Femur (tissue), 1 donor: ENCODE data around the gene ADCY6.

Experiments used
- DNase-seq: peaks from one replicate; pipeline ENCODE4 v3.0.0-alpha.2; 2017

Gene ADCY6

DNA sequence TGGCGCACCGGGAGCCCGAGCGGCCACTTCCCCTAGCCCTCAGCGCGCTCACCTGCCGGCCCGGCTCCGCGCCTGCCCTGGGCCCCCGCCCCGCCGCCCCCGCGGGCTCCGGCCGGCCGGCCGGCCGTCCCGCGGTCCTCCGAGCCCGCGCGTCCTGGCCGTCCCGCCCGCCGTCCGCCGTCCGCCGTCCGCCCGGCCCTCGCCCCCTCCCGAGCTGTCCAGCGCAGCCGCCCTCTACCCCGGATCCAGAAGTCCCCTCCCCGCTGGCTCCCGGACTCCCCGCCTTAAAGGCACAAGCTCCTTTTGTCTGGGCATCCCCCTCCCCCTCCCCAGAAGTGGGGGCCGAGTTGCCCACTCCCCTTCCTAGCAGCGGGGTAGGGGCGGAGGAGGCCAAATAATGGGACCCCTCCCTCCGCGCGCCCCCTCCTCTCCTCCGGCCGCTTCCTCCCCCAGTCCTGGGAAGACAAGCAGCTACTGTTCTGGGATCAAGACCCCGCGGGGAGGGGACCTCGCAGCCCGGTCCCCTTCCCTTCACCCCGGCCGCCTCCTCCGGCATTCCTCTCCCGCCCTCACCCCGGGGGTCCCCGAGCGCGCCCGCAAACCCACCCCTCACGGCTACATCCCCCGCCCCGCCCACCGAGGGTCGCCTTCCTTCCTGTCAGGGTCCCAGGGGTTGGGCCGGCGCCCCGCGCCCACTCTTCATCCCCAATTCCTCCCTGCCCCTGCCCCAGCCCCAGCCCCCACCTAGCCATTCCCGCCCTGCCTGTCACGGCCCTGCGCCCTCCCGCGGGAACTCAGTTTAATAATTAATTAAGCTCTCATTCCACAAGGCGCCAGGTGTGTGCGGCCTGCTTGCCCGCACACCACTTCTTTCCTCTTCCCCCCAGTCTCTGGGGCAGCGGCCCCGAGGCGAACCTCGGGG lies at the start of gene ADCY6:
Gene ADCY6 (minus strand): TSS at position 236 of the 922 bp plus-strand sequence. CDS start 5,655 bp downstream, outside the sequence.
- DNase-seq, result peak; percentile 90

DNA sequence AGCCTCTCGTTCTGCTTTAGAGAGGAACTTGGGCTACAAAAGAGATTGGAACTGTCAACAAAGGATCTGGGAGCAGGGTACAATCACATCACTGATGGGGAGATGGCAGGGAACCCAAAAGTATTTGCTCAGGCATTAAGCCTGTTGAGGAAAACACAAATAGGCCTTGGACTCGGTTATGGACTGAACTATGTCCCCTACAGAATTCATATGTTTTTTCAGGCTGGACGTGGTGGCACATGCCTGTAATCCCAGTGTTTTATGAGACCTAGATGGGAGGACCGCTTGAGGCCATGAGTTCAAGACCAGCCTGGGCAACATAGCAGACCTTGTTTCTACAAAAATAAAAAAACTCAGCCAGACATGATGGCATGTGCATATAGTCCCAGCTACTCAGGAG lies 49.2 kb upstream of the ADCY6 start:
- no peak for DNase-seq

DNA sequence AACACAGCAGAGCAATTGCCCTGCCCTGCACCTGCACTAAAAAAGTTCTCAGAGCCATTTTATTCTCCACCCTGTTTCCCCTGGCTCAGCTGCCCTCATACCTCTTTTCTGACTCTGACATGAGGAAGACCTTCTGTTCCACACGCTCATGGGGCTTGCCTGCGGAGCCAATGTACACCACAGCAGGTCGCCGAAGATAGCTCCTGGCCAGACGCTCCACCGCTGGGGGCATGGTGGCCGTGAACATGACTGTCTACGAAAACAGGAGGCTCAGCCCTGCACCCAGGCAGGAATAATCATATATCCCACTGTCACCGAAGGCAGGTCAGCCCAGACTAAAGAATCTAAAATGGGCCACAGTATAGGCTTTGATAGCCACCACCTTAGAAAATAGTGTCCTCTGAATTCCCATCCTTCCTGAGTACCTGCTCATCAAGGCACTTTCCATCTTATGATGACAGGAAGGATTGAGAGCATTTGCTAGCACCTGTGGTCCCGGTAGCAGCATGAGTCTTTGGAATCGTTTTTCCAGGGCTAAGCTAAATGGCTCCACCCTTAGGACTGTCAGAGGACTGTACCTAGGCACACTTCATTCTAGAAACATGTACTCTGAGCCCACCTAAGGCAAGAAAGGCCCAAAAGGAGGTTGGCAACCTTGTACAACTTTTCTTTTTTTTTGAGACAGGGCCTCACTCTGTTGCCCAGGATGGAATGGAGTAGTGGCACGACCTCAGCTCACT lies 43.6 kb upstream of the ADCY6 start:
- no peak for DNase-seq

- no peak for DNase-seq
Observed at GRCh38 chr12:48831257-48831656, 42.4 kb upstream of the ADCY6 start.

- no peak for DNase-seq
Observed at GRCh38 chr12:48828841-48829575, 40.1 kb upstream of the ADCY6 start.

DNA sequence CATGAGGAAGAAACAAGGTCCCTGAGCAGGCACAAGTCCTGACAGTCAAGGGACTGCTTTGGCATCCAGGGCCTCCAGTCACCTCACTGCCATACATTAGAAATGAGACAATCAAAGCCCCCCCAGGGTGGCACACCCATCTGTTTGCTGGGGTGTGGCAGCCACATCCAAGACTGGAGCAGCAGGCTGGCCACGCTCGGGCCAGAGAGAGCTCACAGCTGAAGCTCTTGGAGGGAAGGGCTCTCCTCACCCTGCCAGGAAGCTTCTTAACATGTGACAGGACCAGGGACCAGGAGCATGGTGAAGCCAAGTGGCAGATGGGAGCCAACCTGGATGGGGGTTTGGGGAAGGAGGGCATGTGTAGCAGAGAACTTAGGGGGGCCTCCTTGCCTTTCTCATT lies 39.4 kb upstream of the ADCY6 start:
- no peak for DNase-seq

- DNase-seq, result no peak
Observed at GRCh38 chr12:48827513-48828096, 38.7 kb upstream of the ADCY6 start.

GRCh38 chr12:48827026-48827425 lies 38.1 kb upstream of the ADCY6 start:
- DNase-seq, result no peak

DNA sequence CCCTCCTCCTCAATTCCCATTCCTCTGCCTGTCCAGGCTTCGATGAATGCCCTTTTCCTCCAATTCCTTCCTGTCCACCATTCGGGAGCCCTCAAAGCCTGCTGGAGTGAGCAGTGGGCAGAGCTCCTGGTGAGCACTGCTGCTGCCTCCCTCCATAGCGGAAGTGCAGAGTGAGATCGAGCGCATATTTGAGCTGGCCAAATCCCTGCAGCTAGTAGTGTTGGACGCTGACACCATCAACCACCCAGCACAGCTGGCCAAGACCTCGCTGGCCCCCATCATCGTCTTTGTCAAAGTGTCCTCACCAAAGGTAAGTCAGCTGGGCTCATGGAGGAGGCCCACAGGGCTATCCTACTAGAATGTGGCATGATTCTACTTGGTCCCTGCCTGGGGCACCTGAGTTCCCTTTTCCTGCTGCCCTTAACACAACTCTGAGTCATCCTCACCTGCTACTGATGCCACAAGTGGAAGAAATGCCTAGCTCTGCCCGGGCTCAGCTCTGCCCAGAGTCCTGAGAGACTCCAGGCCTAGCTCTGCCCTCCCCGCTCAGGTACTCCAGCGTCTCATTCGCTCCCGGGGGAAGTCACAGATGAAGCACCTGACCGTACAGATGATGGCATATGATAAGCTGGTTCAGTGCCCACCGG lies 37.4 kb upstream of the ADCY6 start:
- no peak for DNase-seq

- no peak for DNase-seq
Observed at GRCh38 chr12:48824905-48825304, 36.0 kb upstream of the ADCY6 start.

GRCh38 chr12:48824112-48824511 lies 35.2 kb upstream of the ADCY6 start:
- DNase-seq, result no peak

DNA sequence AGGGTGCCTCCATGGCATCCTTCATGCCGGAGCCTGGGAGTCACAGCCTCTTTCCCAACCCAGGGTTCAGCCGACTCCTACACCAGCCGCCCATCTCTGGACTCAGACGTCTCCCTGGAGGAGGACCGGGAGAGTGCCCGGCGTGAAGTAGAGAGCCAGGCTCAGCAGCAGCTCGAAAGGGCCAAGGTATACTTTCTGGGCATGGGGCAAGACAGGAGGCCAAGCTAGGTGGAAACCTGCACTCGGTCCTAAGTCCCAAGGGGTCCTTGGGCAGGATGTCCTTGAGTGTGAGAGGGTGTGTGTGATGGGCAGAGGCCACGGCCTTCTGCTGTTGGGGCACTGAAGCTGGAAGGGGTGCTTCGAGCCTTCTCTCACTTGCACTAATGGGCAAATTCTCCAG lies 34.4 kb upstream of the ADCY6 start:
- no peak for DNase-seq

DNA sequence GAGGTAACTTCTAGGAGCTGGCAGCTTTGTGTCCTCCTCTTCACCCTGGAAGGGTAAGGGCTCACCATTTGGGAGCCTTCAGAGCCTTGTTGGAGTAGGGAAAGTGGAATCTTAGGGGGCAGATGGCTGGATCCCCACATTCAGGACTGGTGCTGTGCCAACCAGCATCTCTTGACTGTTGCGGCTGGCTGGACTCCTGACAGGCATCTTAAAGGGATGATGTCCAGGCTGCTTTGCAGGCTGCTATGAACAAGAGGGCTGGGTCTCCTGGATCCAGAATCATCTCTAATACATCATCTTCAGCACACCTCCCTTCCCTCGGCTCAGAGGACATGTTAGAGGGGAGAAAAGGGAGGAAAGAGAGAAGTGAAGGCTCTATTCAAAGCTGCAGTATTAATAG lies 33.8 kb upstream of the ADCY6 start:
- DNase-seq, result no peak

DNA sequence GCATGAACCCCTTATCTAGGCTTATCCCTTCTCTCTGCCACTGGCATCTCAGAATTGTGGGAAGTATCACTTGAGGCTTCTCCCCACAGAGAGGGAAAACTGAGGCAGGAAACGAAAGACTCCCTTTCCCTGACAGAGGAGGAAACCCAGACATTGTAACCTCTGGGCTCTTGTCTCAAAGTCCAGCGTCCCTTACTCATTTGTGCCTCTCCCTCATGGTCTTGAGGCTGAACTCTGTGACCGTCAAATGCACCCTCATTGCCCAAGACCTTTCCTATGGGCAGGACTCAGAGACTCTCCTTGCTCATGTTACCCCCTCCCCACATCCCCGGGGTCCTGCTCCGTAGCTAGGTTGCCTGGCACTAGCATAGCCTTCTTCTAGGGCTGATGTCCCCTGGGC lies 33.2 kb upstream of the ADCY6 start:
- DNase-seq, result no peak

GRCh38 chr12:48819986-48820725 lies 31.3 kb upstream of the ADCY6 start:
- peak; percentile 24 for DNase-seq

GRCh38 chr12:48818831-48819590 lies 30.1 kb upstream of the ADCY6 start:
- DNase-seq, result no peak

- DNase-seq, result peak; percentile 79
Observed at GRCh38 chr12:48817873-48818830, 29.3 kb upstream of the ADCY6 start, which contains the start of gene CACNB3. Gene CACNB3 (plus strand): TSS chr12:48818496. CDS start chr12:48818930, 434 bp downstream.

GRCh38 chr12:48816143-48816854 lies 27.4 kb upstream of the ADCY6 start:
- no peak for DNase-seq
